RKO (cell line): ENCODE measurements around the gene AVEN.
"Not testable (repeated sequence)": the region's sequence is repeated elsewhere in the genome, so short reads cannot be mapped to it uniquely, and the experiment has no call there.

Source experiments
- DNase-seq: peaks from one replicate; pipeline ENCODE4 v3.0.0-alpha.2; 2016; ENCODE audit warnings: low spot score

AVEN gene, protein sequence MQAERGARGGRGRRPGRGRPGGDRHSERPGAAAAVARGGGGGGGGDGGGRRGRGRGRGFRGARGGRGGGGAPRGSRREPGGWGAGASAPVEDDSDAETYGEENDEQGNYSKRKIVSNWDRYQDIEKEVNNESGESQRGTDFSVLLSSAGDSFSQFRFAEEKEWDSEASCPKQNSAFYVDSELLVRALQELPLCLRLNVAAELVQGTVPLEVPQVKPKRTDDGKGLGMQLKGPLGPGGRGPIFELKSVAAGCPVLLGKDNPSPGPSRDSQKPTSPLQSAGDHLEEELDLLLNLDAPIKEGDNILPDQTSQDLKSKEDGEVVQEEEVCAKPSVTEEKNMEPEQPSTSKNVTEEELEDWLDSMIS

DNA sequence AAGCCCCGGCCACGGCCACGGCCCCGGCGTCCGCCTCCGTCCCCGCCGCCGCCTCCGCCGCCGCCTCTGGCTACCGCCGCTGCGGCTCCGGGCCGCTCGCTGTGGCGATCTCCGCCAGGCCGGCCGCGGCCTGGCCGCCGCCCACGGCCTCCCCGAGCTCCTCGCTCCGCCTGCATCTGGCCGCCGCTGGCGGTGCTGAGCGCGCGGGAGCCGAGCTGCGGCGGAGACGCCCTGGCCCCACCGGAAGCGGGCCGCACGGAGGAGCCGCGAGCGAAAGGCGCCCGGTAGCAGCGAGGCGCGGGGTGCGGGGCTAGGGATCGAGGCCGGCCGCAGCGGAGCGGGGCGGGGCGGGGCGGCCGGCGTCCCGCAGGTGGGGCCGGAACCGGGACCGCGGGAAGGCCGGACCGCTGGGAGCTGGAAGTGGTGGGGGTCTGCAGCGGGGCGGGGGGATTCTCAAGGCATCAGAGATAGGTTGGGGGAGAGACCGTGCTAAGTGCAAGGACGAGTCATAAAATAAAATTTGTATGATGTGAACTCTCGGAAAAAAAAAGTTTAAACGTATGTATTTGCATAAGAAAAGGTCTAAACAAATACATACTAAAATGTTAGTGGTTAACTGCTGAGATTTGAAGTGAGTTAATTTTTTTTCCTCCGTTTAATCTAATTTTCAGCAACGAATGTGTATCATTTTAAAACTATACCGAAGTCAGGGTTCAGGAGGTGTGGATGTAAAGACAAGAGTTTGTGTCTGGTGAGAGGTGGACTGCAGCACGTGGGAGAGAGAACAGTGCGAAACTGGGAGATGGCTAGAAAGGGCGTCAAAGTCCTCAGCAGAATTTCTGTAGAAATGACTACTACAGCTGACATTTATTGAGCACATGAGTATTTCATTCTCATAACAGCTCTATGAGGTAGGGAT is at the start of gene AVEN:
TSS of gene AVEN (minus strand) at position 334 of the 919 bp plus-strand sequence. CDS start at position 176, 158 bp downstream.
- peak; percentile 79 for DNase-seq

DNA sequence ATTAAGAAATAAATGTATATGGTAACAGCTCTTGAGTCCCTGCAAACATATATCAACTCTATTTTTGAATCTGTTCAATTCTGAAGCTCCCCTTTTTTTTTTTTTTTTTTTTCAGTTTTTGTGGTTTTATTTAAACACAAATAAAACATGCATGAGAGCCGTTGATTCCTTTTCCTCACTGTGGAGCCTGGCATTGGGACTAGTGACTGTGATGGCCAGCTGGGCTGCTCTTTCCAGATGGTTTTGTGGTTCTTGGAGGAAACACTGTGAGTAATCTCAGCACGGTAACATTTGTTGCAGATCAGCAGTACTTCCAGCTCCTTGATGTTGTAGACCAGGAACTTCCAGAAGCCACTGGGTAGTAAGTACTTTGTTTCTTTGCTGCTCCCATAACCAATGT is 46.7 kb upstream of the AVEN start:
- DNase-seq = no peak

GRCh38 chr15:34084086-34084485 is 45.1 kb upstream of the AVEN start:
- no peak for DNase-seq

DNA sequence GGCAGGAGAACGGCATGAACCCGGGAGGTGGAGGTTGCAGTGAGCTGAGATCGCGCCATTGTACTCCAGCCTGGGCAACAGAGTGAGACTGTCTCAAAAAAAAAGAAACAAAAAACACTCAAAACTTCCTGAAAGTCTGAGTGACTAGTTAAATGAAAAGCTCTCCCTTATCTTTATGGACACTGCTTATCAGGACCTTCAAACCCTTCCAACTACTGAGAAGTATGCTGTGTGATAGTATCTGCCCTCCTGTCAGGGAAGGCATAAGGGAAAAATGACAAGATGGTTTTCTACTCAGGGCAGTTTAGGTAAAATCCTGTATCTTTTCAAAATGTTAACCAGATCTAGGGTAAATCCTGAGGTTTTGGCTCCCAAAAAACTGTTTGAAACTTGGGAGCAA is 40.9 kb upstream of the AVEN start:
- DNase-seq = no peak

DNA sequence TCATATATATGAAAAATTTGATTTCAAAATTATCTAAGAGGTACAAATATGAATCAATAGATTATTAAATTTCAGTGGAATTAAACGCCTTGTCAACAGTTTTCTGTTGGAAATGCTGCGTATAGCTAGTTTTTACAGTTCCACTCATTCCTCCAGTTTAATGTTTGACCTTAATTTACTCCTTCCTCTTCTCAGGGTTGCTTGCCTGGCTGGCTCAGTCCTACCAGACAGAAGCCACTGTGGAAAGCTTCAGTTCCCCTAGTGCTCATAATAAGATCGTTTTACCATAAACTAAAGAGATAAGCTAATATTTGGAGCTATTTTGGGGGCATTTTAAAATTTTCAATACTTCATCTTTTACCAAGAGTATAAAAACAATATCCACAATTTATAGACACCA is 39.9 kb upstream of the AVEN start:
- DNase-seq = no peak

- no peak for DNase-seq
Measured at GRCh38 chr15:34076785-34077184, 37.8 kb upstream of the AVEN start.

- DNase-seq = no peak
Measured at GRCh38 chr15:34070003-34070402, 31.0 kb upstream of the AVEN start.

- no peak for DNase-seq
Measured at GRCh38 chr15:34065941-34066340, 26.9 kb upstream of the AVEN start.

- DNase-seq = no peak
Measured at GRCh38 chr15:34065261-34065660, 26.3 kb upstream of the AVEN start.

- DNase-seq = no peak
Measured at GRCh38 chr15:34064438-34064837, 25.4 kb upstream of the AVEN start.

DNA sequence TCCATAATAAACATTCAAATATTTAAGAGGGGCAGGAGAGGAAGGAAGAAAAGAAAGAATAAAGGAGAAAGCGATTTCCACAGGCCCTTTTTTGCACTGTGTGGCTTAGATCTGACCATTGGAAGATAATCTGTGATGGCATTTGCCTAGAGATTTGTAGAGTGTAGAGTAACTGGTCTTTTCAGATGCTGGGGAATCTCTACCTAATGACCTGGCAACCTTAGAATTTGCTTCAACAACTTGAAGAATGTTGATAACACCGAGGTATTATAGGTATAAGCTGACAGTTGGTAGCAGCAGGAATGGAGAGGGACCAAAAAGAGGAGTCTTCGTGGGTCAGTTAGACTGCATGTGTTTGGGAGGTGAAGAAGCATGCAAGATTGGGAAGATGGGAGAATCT is 20.9 kb upstream of the AVEN start:
- DNase-seq = no peak

DNA sequence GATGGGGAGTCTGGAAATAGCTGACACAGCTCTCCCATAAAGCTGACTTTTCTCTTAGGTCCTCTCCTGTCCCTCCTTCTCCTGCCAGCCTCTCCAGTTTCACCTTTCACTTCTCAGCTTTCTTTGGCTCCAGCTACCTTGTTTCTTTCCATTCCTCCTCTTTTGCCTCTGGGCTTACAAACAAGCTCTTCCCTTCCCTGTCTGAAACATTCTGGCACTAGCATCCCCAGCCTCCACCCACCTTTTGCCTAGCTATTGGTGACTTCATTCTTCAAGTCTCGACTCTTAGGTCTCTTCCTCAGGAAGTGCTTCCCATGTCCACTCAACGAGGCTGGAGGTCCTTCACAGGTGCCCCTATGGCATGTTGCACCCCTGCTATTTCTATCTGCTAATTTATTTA is 20.5 kb upstream of the AVEN start:
- no peak for DNase-seq

DNA sequence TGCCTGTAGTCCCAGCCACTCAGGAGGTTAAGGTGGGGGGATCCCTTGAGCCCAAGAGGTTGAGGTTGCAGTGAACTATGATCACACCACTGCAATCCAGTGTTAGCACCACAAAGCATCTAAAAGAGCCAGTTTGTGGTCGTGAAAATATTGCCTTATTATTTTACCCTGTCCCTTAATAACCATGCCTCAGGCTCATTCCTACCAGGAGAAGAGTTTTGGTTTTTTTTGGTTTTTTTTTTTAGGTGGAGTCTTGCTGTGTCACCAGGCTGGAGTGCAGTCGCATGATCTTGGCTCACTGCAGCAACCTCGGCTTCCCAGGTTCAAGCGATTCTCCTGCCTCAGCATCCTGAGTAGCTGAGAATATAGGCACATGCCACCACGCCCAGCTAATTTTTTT is 17.9 kb upstream of the AVEN start:
- DNase-seq = no peak

GRCh38 chr15:34055868-34056595 is 17.0 kb upstream of the AVEN start:
- DNase-seq = peak; percentile 16

DNA sequence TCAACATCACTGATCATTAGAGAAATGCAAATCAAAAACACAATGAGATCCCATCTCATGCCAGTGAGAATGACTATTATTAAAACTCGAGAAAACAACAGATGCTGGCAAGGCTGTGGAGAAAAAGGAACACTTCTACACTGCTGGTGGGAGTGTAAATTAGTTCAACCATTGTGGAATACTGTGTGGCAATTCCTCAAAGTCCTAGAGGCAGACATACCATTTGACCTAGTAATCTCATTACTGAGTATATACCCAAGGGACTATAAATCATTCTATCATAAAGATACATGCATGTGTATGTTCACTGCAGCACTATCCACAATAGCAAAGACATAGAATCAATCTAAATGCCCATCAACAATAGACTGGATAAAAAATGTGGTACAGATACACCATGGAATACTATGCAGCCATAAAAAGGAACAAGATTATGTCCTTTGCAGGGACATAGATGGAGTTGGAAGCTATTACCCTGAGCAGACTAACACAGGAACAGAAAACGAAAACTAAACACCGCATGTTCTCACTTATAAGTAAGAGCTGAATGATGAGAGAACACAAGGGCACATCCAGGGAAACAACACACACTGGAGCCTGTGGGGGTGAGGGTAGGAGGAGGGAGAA is 15.2 kb upstream of the AVEN start:
- no peak for DNase-seq

DNA sequence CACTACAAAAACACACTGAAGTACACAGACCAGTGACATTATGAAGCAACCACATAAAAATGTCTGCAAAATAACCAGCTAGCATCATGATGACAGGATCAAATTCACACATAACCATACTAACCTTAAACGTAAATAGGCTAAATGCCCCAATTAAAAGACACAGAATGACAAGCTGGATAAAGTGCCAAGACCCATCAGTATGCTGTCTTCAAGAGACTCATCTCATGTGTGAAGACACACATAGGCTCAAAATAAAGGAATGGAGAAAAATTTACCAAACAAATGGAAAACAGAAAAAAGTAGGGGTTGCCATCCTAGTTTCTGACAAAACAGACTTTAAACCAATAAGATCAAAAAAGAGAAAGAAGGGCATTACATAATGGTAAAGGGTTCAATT is 11.4 kb upstream of the AVEN start:
- DNase-seq = not testable (repeated sequence)

GRCh38 chr15:34049112-34049511 is 10.1 kb upstream of the AVEN start:
- DNase-seq = peak; percentile 30

DNA sequence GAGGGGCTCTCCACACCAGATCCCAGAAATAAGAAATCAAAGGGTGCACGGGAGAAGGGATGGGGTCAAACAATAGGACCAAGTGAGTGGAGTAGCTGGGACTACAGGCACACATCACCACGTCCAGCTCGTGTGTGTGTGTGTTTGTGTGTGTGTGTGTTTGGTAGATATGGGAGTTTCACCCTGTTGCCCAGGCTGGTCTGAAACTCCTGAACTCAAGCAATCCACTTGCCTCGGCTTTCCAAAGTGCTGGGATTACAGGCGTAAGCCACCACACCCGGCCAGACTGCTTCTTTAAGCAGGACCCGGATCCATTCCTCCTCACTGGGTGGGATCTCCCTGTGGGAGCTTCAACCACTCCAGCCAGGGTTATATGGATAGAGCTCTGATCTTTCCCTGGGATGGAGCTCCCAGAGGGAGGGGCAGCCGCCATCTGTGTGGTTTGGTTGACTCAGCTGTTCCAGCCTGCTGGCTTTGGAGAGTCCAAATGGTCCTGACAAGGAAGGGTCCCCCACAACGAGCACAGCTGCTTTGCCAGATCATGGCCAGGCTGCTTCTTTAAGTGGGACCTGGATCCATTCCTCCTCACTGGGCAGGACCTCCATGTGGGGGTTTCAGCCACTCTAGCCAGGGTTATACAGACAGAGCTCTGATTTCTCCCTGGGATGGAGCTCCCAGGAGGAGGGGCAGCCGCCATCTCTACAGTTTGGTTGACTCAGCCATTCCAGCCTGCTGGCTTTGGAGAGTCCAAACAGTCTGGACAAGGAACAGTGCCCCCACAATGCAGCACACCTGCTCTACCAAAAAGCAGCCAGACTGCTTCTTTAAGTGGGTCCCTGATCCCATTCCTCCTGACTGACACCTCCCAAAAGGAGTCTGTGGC is 9.1 kb upstream of the AVEN start:
- DNase-seq = no peak

GRCh38 chr15:34046471-34047145 is 7.6 kb upstream of the AVEN start:
- DNase-seq = no peak

DNA sequence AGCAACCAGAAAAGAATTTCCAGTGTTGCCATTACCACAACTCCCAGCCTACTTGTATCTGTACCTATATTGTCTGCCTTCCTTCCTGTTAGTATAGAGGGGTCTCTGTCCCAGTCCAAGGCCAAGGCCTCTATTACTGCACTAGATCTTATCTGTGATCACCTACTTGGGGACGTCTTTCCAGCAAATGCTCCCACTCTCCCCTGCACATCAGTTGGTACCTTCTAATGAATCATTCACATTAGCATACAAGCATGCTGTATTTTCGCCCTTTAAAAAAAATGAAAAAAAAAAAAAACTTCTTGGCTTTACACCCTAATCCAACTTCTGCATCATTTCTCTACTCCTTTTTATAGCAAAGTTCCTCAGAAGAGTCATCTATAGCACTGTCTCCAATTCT is 4.8 kb upstream of the AVEN start:
- DNase-seq = no peak
